GM04504 (cell line): ENCODE results near the gene ACLY.

Experiments
- DNase-seq: peaks from one replicate; pipeline ENCODE4 v3.0.0-alpha.2; 2012; ENCODE audit warnings: low read depth

The ACLY gene

DNA sequence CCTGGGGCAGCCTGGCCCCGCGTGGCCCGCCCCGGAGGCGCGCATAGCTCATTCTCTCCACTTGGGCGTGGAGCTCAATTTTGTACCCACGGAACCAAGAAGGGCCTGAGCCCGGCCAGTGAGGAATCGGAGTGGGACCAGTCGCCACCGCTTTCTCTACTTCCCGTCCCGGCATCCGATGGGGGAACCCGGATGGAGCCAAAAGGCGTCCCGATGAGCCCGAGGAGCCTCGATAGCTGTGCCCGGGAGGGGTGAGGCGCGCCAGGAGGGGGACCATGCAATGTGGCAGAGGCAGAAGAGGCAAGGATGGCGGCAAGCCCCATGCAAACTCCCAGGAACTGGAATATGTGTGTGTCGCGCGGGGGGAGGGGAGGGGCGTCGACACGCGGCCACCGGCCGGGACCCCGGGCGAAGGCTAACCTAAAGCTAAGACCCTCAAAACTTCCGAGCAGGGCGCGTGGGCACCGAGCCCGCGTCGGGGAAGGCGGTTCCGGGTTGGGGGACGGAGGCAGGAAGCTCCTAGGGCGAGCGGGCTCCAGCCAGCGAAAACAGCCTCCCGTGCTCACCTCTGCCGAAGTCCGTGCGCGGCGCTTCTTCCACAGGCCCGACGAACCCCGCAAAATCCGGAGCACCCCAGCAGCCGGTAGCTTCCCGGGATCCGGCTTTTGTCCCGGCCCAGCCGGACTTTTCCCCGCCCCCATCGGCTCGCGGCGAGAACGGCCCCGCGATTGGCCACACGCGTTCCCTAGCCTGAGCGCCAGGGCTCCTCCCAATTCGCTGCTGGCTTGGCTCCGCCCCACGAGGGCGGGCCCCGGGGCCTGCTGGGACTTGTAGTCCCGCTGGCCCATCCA lies at the start of gene ACLY:
Gene ACLY (minus strand): TSS at position 638 of the 851 bp plus-strand sequence. CDS start 5,078 bp downstream, outside the sequence.
- peak; percentile 95 for DNase-seq

DNA sequence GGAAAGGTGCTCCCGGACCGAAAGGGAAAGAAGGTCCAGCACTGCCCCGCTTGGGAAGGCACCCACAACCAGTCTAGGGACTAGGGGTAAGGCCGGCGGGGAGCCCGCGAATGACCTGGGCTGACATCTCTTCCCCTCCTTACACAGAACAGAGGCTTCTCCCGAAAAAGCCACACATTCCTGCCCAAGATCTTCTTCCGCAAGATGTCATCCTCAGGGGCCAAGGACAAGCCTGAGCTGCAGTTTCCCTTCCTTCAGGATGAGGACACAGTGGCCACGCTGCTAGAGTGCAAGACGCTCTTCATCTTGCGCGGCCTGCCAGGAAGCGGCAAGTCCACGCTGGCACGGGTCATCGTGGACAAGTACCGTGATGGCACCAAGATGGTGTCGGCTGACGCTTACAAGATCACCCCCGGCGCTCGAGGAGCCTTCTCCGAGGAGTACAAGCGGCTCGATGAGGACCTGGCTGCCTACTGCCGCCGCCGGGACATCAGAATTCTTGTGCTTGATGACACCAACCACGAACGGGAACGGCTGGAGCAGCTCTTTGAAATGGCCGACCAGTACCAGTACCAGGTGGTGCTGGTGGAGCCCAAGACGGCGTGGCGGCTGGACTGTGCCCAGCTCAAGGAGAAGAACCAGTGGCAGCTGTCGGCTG lies 49.3 kb upstream of the ACLY start:
- DNase-seq: no peak

DNA sequence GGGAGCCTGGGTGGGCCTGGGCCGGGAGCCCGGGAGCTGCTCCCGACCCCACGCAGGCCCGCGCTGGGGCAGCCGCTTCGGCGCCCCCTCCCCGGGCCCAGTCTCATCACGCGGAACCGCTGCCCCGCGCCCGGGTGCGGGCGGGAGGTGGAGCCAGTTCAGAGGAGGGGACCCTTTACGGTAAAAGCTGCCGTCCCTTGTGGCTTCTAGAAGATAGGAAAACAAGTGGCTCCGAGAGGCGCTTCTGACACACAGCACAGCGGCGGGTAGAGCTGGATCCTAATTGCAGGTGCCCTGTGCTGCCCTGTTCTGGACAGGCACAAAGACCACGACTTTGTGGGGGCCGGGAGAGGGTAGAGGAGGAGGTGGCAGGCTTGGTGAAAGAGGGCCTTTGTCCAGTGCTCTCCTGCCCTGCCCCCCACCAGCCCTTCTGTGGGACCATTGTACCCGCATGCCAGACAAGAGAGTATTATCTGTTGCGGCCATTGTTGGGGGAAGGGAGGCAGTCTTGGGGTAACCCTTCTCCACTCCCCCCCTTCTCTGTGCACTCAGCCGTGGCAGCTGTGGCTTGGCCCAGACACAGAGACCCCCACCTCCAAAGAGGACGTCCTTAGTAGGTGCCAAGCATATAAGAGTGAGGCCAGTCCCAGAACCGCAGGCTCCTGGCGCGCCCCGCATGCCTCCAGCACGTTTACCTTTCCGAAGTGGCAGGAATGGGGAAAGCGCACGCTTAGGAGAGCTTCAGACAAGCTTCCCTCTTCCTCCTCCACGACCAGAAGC lies 48.6 kb upstream of the ACLY start:
- no peak for DNase-seq

DNA sequence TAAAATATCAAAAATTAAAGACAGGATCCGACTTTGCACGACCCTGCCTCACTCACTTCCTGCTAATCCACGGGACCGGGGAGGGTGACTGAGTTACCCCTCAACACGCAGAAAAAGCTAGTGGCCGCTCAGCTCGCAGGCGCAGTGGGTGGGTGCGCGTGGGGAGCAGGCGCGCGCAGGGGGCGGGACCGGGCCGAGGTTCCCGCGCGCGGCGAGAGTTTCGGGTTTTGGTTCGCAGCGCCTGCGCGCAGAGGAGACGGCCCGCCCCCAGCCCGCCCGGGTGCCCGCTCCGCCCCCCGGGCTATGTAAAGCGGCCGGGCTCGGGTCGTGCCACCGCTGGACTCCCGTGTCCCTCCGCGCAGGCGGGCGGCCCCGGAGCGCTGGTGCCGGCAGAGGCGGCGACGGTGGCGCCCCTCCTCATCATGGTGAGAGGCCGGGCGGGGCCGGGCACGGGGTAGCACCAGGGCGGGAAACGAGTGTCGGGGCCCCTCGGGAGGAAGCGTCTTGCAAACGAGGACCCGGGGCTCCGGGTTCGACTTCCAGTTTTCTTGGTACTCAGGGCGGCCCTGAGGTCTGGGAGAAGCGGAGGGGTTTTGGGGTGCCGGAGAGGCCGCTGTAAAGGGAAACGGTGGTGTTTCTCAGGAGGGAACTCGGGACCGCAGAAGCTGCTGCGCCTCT lies 47.9 kb upstream of the ACLY start, which contains the start of gene CNP:
Gene CNP (plus strand): TSS at position 333 of the 678 bp plus-strand sequence. CDS start 90 bp downstream, at position 423.
- DNase-seq: peak; percentile 88

DNA sequence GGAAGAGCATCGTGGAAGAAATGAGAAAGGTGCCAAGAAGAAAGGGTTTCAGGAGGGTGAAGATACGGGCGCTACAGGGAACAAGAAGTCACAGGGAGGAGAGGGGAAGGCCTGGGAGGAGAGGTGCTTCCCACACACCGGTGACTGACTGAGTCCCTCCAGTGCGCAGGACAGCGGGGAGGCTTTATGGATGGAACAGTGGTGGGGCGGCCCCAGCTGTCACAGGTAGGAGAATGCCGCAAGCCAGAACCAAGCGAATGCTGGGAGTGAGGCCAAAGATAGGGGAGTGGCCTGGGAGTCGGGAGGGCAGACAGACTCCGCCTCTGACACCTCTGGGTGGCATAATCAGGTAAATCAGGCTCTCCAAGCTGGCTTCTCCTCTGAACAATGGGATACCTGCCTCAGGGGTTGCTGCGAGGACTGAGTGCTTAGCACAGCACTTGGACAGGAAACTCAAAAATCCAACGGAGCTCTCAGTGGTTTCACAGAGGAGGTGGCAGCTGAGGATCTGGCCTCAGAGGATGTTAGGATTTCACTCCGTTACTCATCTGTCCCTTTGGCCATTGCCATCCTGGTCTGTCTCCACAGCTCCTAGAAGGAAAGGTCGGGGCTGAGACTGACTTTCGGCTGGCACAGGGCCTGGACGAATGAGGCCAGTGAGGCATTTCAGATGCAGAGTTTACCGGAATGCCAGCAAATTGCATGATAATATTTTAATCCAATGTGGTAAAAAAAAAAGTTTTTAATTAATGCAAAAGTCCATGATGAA lies 47.1 kb upstream of the ACLY start:
- DNase-seq: no peak

DNA sequence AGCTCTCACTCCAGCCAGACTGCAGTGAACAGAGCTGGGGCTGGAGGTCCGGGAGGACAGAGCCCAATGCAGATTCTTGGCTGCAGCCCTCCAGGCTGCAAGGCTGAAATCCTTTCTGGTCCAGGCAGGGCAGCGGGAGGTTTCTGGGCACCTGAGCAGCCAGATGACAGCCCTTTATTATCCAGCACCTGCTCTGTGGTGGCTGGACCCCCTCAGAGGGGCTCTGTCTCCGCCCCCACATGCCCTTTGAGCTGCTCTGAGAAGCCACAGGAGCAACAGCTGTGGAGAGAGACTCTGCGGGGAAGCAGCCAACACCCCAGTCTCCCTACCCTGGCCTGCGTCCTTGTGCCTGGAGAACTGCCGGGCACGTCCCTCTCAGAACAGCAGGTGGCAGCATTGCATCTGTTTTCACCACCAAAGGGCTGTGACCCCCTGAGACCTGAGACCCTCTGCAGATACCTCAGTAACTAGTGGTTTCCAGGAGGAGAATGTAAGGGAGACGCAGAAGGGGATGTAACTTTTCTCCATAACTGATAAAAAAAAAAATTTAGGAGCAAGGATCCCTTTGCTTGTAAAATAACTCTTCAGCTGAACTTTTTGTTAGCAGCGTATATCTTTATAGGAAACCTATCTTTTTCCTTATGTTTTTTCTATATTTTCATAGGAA lies 44.1 kb upstream of the ACLY start:
- DNase-seq: no peak

DNA sequence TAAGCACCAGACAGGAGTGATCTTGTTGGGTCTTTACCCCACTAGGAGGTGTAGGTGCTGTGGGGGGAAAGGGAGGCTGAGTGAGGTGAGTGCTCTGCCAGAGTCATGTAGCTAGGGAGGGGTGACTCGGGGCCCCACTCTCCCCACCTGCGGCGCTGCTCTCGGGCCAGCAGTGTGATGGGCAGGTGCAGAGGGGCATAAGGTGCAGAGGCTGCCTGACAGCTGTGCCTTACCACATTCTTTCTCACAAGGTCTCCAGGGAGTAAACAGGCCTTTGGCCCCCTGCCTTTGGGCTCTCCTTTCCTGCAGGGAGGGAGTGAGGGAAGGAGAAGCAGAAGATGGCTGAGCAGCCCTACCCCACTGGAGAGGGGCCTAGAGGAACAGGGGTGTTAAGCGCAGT lies 43.4 kb upstream of the ACLY start:
- no peak for DNase-seq

DNA sequence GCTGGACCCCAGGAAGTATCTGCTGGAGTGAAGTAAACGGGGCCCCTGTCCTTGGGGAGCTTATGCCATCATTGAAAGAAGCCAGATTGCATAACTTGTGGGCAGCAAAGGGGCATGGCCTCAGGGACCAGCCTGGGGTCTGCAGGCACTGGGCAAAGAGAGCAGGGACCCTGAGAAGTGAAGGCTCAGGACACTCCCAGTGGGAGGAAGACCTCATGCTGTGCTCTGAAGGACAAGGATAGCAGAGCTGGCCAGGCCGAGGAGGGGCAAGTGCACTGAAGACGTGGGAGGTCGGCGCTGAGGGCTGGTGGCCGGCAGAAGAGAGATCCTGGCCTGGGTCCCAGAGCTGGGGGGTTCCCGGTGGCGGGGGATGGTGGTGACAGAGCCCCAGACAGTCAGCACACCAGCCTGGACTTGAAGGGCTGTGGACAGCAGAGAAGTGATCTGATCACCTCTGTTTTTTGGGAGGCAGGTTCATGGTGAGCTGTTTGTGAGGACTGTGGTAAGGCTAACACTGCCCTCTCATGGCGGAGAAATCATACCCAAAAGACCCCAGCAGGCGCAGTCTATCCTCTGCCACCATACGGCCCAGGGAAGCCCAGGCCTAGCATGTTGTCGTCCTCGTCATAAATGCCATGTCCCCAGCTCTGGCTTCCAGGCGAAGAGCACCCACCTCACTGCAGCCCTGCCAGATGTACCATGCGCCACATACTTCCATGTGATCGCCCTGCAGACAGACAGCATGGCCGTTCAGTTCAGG lies 40.8 kb upstream of the ACLY start:
- DNase-seq: no peak

DNA sequence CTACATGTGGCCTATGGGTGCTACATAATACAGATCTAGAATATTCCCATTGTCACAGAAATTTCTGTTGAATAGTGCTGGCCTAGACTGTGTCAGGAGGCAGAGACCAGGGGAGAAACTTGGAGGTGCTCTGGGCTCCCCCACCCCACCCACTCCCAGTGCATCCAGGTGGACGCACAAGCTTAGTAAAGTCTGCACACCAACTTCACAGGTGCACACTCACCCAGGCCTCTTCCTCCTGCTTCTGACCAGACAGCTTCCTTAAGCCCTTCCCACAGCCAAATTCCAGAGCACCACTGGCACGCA lies 40.2 kb upstream of the ACLY start:
- no peak for DNase-seq

DNA sequence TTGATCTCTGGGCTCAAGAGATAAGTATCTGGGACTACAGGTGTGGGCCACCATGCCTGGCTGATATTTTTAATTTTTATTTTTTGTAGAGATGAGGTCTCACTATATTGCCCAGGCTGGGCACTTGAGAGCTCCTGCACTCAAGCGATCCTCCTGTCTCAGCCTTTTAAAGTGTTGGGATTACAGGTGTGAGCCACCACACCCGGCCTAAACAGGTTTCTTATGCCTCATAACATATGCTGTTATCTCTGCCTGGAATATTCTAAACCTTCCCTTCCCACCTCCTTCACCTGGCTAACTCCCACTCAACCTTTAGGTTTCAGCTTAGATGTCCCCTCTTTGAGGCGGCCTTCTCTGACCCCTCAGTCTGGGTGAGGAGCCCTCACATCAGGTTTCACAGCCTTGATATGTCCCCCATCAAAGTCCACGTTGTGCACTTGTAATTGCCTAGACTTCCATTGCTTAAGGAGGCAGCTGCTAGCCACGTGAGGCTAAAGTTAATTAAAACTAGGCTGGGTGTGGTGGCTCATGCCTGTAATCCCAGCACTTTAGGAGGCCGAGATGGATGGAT lies 39.2 kb upstream of the ACLY start:
- DNase-seq: no peak

DNA sequence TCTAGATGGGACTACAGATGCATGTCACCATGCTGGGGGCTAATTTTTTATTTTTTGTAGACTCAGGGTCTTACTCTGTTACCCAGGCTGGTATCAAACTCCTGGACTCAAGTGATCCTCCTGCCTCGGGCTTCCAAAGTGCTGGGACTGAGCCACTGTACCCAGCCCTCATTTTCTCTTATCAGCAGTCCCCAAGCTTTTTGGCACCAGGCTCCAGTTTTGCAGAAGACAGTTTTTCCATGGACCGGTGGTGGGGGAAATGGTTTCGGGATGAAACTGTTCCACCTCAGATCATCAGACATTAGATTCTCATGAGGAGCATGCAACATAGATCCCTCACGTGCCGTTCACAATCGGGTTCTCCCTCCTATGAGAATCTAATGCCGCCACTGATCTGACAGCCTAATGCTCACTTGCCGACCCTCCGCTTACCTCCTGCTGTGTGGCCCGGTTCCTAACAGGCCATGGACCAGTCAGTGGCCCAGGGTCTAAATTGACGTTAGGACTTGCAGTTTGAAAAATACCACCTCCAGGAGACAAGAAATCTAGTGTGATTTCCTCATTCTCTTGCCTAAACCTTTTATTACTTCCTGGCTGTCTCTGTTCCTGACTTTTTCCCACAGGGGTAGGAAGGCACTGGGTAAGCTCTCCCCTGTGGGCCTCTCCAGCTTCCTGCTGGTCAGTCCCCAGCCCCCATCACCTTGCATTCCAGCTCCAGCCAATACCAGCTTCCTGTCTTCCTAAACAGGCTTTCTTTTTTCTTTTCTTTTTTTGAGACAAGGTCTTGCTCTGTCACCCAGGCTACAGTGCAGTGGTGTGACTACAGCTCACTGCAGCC lies 38.5 kb upstream of the ACLY start:
- no peak for DNase-seq

DNA sequence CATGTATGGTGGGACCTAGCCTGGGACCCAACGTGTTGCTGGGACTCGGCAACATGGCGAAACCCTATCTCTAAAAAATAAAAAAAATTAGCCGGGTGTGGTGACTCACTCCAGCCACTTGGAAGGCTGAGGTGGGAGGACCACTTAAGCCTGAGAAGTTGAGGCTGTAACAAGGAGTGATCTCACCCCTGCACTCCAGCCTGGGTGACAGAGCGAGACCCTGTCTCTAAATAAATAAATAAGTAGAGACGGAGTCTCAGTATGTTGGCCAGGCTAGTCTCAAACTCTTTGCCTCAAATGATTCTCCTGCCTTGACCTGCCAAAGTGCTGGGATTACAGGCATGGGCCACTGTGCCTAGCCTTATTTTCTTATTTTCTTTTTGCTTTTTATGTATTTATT lies 37.8 kb upstream of the ACLY start:
- no peak for DNase-seq

DNA sequence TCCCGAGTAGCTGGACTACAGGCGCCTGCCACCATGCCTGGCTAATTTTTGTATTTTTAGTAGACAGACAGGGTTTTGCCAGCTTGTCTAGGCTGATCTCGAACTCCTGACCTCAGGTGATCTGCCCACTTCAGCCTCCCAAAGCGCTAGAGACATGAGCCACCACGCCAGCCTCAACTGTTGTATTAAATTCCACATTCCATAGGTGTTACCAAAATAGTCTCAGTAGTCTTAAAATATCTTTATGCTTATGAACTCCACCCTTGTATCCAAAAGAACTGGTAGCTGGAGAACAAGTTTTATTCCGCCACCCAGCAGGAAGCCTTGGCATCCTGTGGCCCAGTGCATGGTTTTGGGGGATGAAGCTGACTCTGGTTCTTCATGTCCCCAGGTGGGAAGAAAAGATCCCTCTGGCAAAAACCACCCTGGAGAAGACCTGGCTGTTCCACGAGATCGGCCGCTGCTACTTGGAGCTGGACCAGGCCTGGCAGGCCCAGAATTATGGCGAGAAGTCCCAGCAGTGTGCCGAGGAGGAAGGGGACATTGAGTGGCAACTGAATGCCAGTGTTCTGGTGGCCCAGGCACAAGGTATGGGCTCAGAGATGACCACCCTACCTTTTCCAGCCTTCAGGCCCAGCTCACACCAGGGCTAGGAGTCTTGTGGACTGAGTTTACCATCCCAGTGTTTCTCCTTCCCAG lies 30.2 kb upstream of the ACLY start:
- DNase-seq: no peak

DNA sequence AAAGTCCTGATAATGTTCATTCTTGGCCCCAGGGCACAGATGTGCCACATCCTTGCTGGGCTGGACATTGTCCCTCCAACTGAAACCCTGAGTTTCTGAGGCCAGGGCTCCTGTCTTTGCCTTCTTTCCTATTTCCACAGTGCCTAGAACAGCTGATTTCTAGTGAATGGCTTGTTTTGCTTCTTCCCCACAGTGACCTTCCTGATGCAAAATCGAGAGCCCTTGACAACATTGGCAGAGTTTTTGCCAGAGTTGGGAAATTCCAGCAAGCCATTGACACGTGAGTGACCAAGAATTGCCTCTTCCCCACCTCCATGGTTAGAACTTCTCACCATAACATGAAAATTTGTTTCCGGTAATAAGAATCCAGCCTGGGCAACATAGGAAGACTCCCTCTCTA lies 26.2 kb upstream of the ACLY start:
- DNase-seq: no peak

DNA sequence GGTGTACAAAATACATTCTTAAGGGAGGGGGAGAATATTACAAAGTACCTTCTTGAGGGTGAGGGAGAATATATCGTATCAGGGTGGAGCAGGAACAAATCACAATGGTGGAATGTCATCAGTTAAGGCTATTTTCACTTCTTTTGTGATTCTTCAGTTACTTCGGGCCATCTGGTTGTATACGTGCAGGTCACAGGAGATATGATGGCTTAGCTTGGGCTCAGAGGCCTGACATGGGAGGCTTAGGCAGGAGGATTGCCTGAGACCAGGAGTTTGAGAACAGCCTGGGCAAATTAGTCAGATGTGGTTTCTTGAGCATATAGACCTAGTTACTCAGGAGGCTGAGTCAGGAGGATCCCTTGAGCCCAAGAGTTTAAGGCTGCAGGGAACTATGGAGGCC lies 24.7 kb upstream of the ACLY start:
- no peak for DNase-seq

DNA sequence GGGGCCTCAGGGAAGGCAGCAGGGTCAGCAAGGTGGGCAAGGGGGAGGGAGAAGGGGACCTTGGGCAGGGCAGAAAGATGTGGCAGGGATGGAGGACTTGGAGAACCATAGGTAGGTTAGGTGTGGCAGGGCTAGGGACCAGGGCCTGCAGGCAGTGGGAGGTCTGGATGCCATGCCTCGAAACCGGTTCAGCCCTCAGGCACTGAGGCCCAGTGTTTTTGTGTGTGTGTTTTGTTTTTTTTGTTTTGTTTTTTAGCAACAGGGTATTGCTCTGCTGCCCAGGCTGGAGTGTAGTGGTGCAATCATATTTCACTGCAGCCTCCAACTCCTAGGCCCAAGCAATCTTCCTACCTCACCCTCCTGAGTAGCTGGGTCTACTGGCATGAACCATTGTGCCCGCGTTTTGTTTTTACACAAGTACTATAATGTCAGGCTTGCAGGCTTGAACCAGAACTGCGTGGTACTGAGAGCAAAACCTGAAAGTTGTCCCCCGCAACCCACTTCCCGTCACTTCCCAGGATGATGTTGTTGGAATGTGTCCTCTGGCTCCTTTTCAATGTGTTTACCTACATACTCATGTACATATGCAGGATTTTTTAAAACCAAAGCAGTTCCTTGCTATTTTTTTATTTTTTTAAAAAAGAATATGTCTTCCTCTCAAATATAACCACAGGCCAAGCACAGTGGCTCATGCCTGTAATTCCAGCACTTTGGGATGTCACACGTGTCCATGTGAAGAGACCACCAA lies 24.0 kb upstream of the ACLY start:
- no peak for DNase-seq

DNA sequence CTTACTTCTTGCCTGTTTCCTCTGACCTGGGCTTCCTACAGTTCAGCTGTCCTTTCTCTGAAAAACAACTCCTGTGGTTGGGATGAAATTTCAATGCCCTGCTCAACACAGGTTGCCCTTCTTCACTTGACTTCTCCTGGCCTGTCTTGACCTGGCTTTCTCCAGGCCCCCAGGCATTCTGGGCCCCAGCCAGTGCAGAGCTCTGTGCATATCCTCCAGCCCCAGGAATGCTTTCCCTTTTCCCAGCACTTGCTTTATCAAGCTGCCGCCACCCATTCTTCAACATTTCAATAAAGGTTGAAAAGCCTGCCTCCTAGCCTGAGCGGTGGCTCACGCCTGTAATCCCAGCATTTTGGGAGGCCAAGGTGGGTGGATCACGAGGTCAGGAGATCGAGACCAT lies 22.4 kb upstream of the ACLY start:
- no peak for DNase-seq

DNA sequence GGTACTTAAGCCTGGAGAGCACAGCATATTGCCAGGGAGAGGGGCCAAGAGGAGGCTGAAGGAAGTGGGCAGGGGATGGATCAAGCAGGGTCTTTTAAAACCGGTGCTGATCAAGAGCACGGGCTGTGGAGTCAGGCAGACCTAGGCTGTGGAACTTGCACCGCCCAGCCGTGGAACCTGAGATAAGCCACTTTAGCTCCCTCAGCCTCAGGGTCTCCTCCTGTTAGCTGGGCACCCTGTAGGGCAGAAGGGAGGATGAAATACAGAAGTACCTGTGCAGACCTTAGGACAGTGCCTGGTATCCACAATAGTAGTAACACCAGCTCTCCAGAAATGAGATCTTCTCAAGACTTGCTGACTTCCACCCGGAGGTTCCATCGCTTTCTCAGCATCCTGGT lies 20.9 kb upstream of the ACLY start:
- DNase-seq: no peak
